NK-92 (cell line): ENCODE data around the gene NELFCD.
"Not testable (repeated sequence)": the region's sequence is repeated elsewhere in the genome, so short reads cannot be mapped to it uniquely, and the experiment has no call there.

Experiments used
- DNase-seq: peaks from one replicate; lab custom pipeline; 2025; ENCODE audit not compliant: unreplicated experiment; lab: John Stamatoyannopoulos, UW

NELFCD gene

GRCh38 chr20:58973179-58973578 is 7.9 kb upstream of the NELFCD start:
- no peak for DNase-seq

GRCh38 chr20:58973866-58974265 is 7.2 kb upstream of the NELFCD start:
- DNase-seq, result no peak

- DNase-seq, result no peak
Observed at GRCh38 chr20:58975353-58975752, 5.7 kb upstream of the NELFCD start.

GRCh38 chr20:58976061-58976730 is 4.9 kb upstream of the NELFCD start:
- DNase-seq, result no peak

- DNase-seq, result no peak
Observed at GRCh38 chr20:58978351-58979190, 2.5 kb upstream of the NELFCD start.

GRCh38 chr20:58981628-58982364 is 740 bp downstream of the NELFCD start:
- DNase-seq, result no peak

- no peak for DNase-seq
Observed at GRCh38 chr20:58982406-58983114, 1.5 kb downstream of the NELFCD start.

GRCh38 chr20:58983115-58983468 is 2.0 kb downstream of the NELFCD start:
- DNase-seq, result not testable (repeated sequence)

GRCh38 chr20:58984691-58985090 is 3.6 kb downstream of the NELFCD start:
- no peak for DNase-seq

GRCh38 chr20:58985656-58986055 is 4.6 kb downstream of the NELFCD start:
- no peak for DNase-seq

GRCh38 chr20:58986286-58986967 is 5.4 kb downstream of the NELFCD start:
- DNase-seq, result no peak

- no peak for DNase-seq
Observed at GRCh38 chr20:58986968-58987517, 6.0 kb downstream of the NELFCD start.

GRCh38 chr20:58987790-58988564 is 6.9 kb downstream of the NELFCD start:
- DNase-seq, result no peak

- DNase-seq, result no peak
Observed at GRCh38 chr20:58988565-58988882, 7.5 kb downstream of the NELFCD start.

- no peak for DNase-seq
Observed at GRCh38 chr20:58989196-58989595, 8.1 kb downstream of the NELFCD start.

- no peak for DNase-seq
Observed at GRCh38 chr20:58990651-58991445, 9.8 kb downstream of the NELFCD start.

- DNase-seq, result no peak
Observed at GRCh38 chr20:58991715-58992114, 10.7 kb downstream of the NELFCD start.

- no peak for DNase-seq
Observed at GRCh38 chr20:58992911-58993310, 11.9 kb downstream of the NELFCD start.
